Stimulated activated CD8-positive, alpha-beta memory T cell treated with anti-CD3 and anti-CD28 coated beads, Interleukin-7, amount 100 ng/mL, for 48 hours (primary cell): Measurements from ENCODE around the gene SLC7A9.
"Not testable (repeated sequence)": the region's sequence is repeated elsewhere in the genome, so short reads cannot be mapped to it uniquely, and the experiment has no call there.

Experiments
- DNase-seq, 2 donors: peaks; one replicate each; pipeline ENCODE4 v3.0.0-alpha.2; 2020; ENCODE audit warnings: low read depth in 1 of 2; ENCODE audit errors: extremely low read depth in 1 of 2

The SLC7A9 gene

GRCh38 chr19:32809254-32809653 lies 60.3 kb downstream of the SLC7A9 start:
- DNase-seq: no peak

- no peak for DNase-seq
These were observed 61.3 kb downstream of the SLC7A9 start for GRCh38 chr19:32808236-32808635.

GRCh38 chr19:32802840-32803239 lies 66.7 kb downstream of the SLC7A9 start:
- no peak for DNase-seq

GRCh38 chr19:32800754-32801153 lies 68.8 kb downstream of the SLC7A9 start:
- no peak for DNase-seq

GRCh38 chr19:32800191-32800590 lies 69.4 kb downstream of the SLC7A9 start:
- DNase-seq: no peak

- DNase-seq: no peak
These were observed 71.4 kb downstream of the SLC7A9 start for GRCh38 chr19:32798201-32798600.

- no peak for DNase-seq
These were observed 80.1 kb downstream of the SLC7A9 start for GRCh38 chr19:32789429-32789828.

GRCh38 chr19:32787895-32788294 lies 81.7 kb downstream of the SLC7A9 start:
- DNase-seq: not testable (repeated sequence)

GRCh38 chr19:32787161-32787813 lies 82.3 kb downstream of the SLC7A9 start:
- not testable (repeated sequence) for DNase-seq

- DNase-seq: not testable (repeated sequence)
These were observed 87.5 kb downstream of the SLC7A9 start for GRCh38 chr19:32782089-32782488.

- no peak for DNase-seq
These were observed 88.3 kb downstream of the SLC7A9 start for GRCh38 chr19:32781280-32781679.
